GM12878 (cell line): ENCODE data around the gene PAEP. TPM values are rescaled to one million over a fixed set of nuclear protein-coding genes. Genes with fewer than 3 reads are reported as not detected.

ENCODE experiments used
- ATAC-seq: fragments of 200-7000 bp; cut with Tn5 transposase; 3 replicates; pipeline ENCODE4 v1.9.1; 2020; ENCODE audit warnings: mild to moderate bottlenecking, moderate library complexity
- BruUV-seq: library from RNA; stranded (reverse); fragments of 400-500 nt; replicated peaks from 2 replicates; lab custom pipeline; 2021; lab: Mats Ljungman, UMichigan
- CTCF ChIA-PET: fragments of 300-600 bp; sonication (Branson Sonifier 250); formaldehyde crosslinking; extraction: SDS; loops from one replicate; lab custom pipeline; 2021; ENCODE audit warnings: inconsistent platforms; lab: Yijun Ruan, JAX
- POLR2A ChIA-PET: fragments of 350-600 bp; formaldehyde crosslinking; extraction: SDS; loops from one replicate; lab custom pipeline; 2021; ENCODE audit warnings: inconsistent platforms; lab: Charles Lee
- RAD21 ChIA-PET: fragments of 300-600 bp; sonication (Branson Sonifier 250); formaldehyde crosslinking; loops from one replicate; lab custom pipeline; 2023; ENCODE audit warnings: antibody characterized with exemption; ENCODE audit not compliant: unreplicated experiment; lab: Charles Lee
- SMC1A ChIA-PET: fragments of 300-600 bp; sonication (Branson Sonifier 250); formaldehyde crosslinking; loops from one replicate; lab custom pipeline; 2023; ENCODE audit not compliant: unreplicated experiment, uncharacterized antibody; lab: Charles Lee
- DNase-seq: peaks from one replicate; pipeline ENCODE4 v3.0.0-alpha.2; 2011; ENCODE audit warnings: low read depth, low spot score
- FAIRE-seq: peaks from 3 replicates; lab custom pipeline; 2011; peaks lifted over from hg19 to GRCh38; lab: Jason Lieb, UNC
- H2AFZ ChIP-seq: 2 replicates; pipeline ENCODE4 v1.6.0; 2011; ENCODE audit warnings: low read depth, low read length, control low read depth; ENCODE audit not compliant: control insufficient read depth
- H3K27ac ChIP-seq: 2 replicates; pipeline ENCODE4 v1.5.1; 2011; ENCODE audit warnings: control low read depth; ENCODE audit not compliant: control insufficient read depth, insufficient read depth
- H3K27me3 ChIP-seq, 2 experiments: replicated peaks in 1 of 2; 2 replicates each; pipeline versions ENCODE4 v1.6.0 to v1.6.1; 2011; ENCODE audit warnings: low read length in 1 of 2; ENCODE audit not compliant: control insufficient read depth in 2 of 2, insufficient read depth in 2 of 2
- H3K36me3 ChIP-seq, 2 experiments: 2 replicates each; pipeline ENCODE4 v1.5.1; 2011; ENCODE audit warnings: low read length in 1 of 2; ENCODE audit not compliant: control insufficient read depth in 2 of 2, insufficient read depth in 2 of 2
- H3K4me1 ChIP-seq: 2 replicates; pipeline ENCODE4 v1.6.1; 2011; ENCODE audit warnings: mild to moderate bottlenecking, low read length, moderate library complexity, mixed read lengths; ENCODE audit not compliant: control insufficient read depth, insufficient read depth
- H3K4me2 ChIP-seq: 2 replicates; pipeline ENCODE4 v1.6.0; 2011; ENCODE audit warnings: control low read depth; ENCODE audit not compliant: control insufficient read depth, insufficient read depth
- H3K4me3 ChIP-seq: fragments of 200-600 bp; sonication (generic); 2 replicates; pipeline ENCODE4 v1.5.1; 2016
- H3K79me2 ChIP-seq: 2 replicates; pipeline ENCODE4 v1.6.0; 2011; ENCODE audit warnings: low read length; ENCODE audit not compliant: control insufficient read depth, insufficient read depth
- H3K9ac ChIP-seq: 2 replicates; pipeline ENCODE4 v1.8.0; 2011; ENCODE audit warnings: low read length, control low read depth, mixed read lengths; ENCODE audit not compliant: control insufficient read depth, insufficient read depth
- H3K9me3 ChIP-seq: replicated peaks from 3 replicates; pipeline ENCODE4 v1.5.1; 2011; ENCODE audit warnings: mild to moderate bottlenecking, low read length; ENCODE audit not compliant: control insufficient read depth, insufficient read depth
- H4K20me1 ChIP-seq: 2 replicates; pipeline ENCODE4 v1.6.0; 2011; ENCODE audit not compliant: control insufficient read depth, insufficient read depth
- BHLHE40 ChIP-seq, 2 experiments: fragments of 450-650 bp in 1 of 2; IDR thresholded peaks; 2 replicates each; pipeline ENCODE4 v1.6.1; 2011 to 2017; ENCODE audit warnings: low read depth in 2 of 2, borderline replicate concordance in 1 of 2, improper control_type of control experiment in 1 of 2, low read length in 1 of 2, mild to moderate bottlenecking in 1 of 2
- ESRRA ChIP-seq: IDR thresholded peaks from 2 replicates; pipeline ENCODE4 v1.6.1; 2012; ENCODE audit warnings: mild to moderate bottlenecking, low read length, improper control_type of control experiment
- HDAC6 ChIP-seq: fragments of 200-600 bp; sonication (generic); IDR thresholded peaks from one replicate; pipeline ENCODE4 v1.8.0; 2017; ENCODE audit warnings: antibody characterized with exemption; ENCODE audit not compliant: unreplicated experiment
- KLF5 ChIP-seq: fragments of 450-650 bp; IDR thresholded peaks from 2 replicates; pipeline ENCODE4 v1.6.1; 2014; ENCODE audit warnings: mild to moderate bottlenecking; ENCODE audit not compliant: partially characterized antibody
- SMARCA5 ChIP-seq: fragments of 450-650 bp; IDR thresholded peaks from 2 replicates; pipeline ENCODE4 v1.6.1; 2017; ENCODE audit warnings: mild to moderate bottlenecking
- ZNF217 ChIP-seq: fragments of 450-650 bp; IDR thresholded peaks from 2 replicates; pipeline ENCODE4 v1.6.1; 2017; ENCODE audit warnings: antibody characterized with exemption, mild to moderate bottlenecking
- ZNF384 ChIP-seq: IDR thresholded peaks from 2 replicates; pipeline ENCODE4 v1.6.1; 2012; ENCODE audit warnings: low read depth, mild to moderate bottlenecking, low read length, improper control_type of control experiment, borderline replicate concordance
- WGBS: methylation state at CpG from one replicate; pipeline ENCODE4 v1.1.6; 2016; ENCODE audit warnings: low lambda C conversion rate; ENCODE audit not compliant: insufficient replicate concordance, insufficient coverage; ENCODE audit errors: missing lambda C conversion rate; 5-methylcytosine and 5-hydroxymethylcytosine counted together
- in situ Hi-C: fragments of 300-500 bp; cut with MboI; formaldehyde crosslinking; loops from 9 replicates; pipeline ENCODE4 v1.14.3; 2018; ENCODE audit warnings: mixed read lengths
- intact Hi-C: fragments of 100-400 bp; cut with micrococcal nuclease; formaldehyde crosslinking; loops from one replicate; pipeline ENCODE4 v1.14.2; 2022; ENCODE audit not compliant: unreplicated experiment
- polyA plus RNA-seq, 11 experiments: library from polyadenylated mRNA; depleted of rRNA in 4 of 11; unstranded in 6 of 11; stranded (reverse) in 5 of 11; fragments of >200 nt; fragmentation: Nextera tagmentation in 4 of 11; fragmentation: Illumina TruSeq in 1 of 11; extraction: Ambion mirVana in 4 of 11; extraction: Trizol in 1 of 11; gene quantifications; 1 replicate in 1 of 11; 2 replicates in 10 of 11; pipeline versions ENCODE4 v1.2.1 to v1.2.3, GENCODE V29; 2011 to 2016; ENCODE audit warnings: inconsistent platforms in 2 of 11, missing spikeins in 2 of 11, low read depth in 1 of 11
- total RNA-seq, 4 experiments: library from RNA; depleted of rRNA in 3 of 4; stranded (reverse); fragments of >200 nt in 3 of 4; fragmentation: Illumina TruSeq in 1 of 4; extraction: Trizol in 1 of 4; gene quantifications; 2 replicates each; pipeline versions ENCODE4 v1.2.1 to v1.2.3, GENCODE V29; 2013 to 2021
- TF ChIP-seq, protein P1 (sequence below): IDR thresholded peaks from 2 replicates; pipeline ENCODE4 v1.6.1; 2012; ENCODE audit warnings: low read depth, low read length, improper control_type of control experiment
- TF ChIP-seq, protein P2 (sequence below): fragments of 450-650 bp; IDR thresholded peaks from 2 replicates; pipeline ENCODE4 v1.6.1; 2017; ENCODE audit warnings: low read depth, mild to moderate bottlenecking, moderate library complexity

Gene PAEP
- total and polyA plus RNA-seq, 10 of the 15 experiments (the other 5 are each of a cell fraction or from before 2014, with no cell fraction given), result not detected

- TF ChIP-seq HDAC6 (no peak), ESRRA (no peak)
- TF ChIP-seq, protein P1, sequence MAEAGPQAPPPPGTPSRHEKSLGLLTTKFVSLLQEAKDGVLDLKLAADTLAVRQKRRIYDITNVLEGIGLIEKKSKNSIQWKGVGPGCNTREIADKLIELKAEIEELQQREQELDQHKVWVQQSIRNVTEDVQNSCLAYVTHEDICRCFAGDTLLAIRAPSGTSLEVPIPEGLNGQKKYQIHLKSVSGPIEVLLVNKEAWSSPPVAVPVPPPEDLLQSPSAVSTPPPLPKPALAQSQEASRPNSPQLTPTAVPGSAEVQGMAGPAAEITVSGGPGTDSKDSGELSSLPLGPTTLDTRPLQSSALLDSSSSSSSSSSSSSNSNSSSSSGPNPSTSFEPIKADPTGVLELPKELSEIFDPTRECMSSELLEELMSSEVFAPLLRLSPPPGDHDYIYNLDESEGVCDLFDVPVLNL, result no peak
- TF ChIP-seq, all 136 proteins: peak for 0
Observed at GRCh38 chr9:135582966-135583687, 21.6 kb downstream of the PAEP start (continued).

DNA sequence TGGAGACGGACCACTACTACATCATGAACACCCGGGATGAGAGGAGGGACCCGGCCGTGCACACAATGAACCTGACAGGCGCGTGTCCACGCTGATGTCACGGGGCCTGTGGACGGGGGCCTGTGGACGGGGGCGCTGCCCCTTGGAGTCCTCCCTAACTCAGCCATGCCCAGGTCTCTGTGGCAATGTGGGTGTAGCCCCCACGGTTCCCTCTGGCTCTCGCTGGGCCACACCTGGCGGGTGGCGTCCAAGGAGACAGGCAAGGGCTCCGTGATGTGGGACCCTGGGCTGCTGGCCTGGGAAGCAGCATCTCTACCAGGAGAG lies 22.1 kb downstream of the PAEP start:
- FAIRE-seq (no peak), ATAC-seq (no peak), DNase-seq (no peak)
- Histone ChIP-seq H3K27me3 (no peaks in the 10 kb centered on the region), H4K20me1 (no peaks in the 10 kb centered on the region), H3K9me3 (no peaks in the 10 kb centered on the region), H3K36me3 (no peaks in the 10 kb centered on the region), H3K4me2 (no peak overlapping the region), H3K27ac (no peak overlapping the region), H3K9ac (no peak overlapping the region), H2AFZ (no peak overlapping the region), H3K4me3 (no peak overlapping the region), H3K4me1 (no peaks in the 10 kb centered on the region), H3K79me2 (no peaks in the 10 kb centered on the region)
- CTCF ChIA-PET, result no interaction called here
- TF ChIP-seq ZNF384 (no peak), BHLHE40 (IDR thresholded peaks at IDR 0.05; ENCODE audit: borderline replicate concordance in 1 of 2, low read depth in 2 of 2, low read length in 1 of 2) (no peak), KLF5 (no peak), ZNF217 (no peak), SMARCA5 (no peak)
- TF ChIP-seq, protein P2, sequence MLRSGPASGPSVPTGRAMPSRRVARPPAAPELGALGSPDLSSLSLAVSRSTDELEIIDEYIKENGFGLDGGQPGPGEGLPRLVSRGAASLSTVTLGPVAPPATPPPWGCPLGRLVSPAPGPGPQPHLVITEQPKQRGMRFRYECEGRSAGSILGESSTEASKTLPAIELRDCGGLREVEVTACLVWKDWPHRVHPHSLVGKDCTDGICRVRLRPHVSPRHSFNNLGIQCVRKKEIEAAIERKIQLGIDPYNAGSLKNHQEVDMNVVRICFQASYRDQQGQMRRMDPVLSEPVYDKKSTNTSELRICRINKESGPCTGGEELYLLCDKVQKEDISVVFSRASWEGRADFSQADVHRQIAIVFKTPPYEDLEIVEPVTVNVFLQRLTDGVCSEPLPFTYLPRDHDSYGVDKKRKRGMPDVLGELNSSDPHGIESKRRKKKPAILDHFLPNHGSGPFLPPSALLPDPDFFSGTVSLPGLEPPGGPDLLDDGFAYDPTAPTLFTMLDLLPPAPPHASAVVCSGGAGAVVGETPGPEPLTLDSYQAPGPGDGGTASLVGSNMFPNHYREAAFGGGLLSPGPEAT, result no peak
- RAD21 ChIA-PET, result no interaction called here
- in situ Hi-C loops, result no loop called here
- SMC1A ChIA-PET, result no interaction called here
- WGBS, result 47% methylated on average over 16 of the region's 16 CpGs
- POLR2A ChIA-PET, result no interaction called here
- intact Hi-C loops, result no loop called here
- no TSS peak for BruUV-seq
